CD4-positive, alpha-beta T cell (primary cell): ENCODE results near the gene ARID2. TPM values are rescaled to one million over a fixed set of nuclear protein-coding genes. Genes with fewer than 3 reads are reported as not detected.

Experiments
- ATAC-seq: fragments of 200-7000 bp; cut with Tn5 transposase; one replicate; pipeline ENCODE4 v1.10.0; 2022; ENCODE audit warnings: mild to moderate bottlenecking; ENCODE audit not compliant: poor library complexity
- CTCF ChIA-PET: fragments of 350-600 bp; sonication (Branson Sonifier 250); formaldehyde crosslinking; loops from one replicate; lab custom pipeline; 2021; ENCODE audit warnings: antibody characterized with exemption, inconsistent platforms; lab: Charles Lee
- POLR2A ChIA-PET: fragments of 350-600 bp; sonication (Branson Sonifier 250); formaldehyde crosslinking; loops from one replicate; lab custom pipeline; 2021; ENCODE audit warnings: antibody characterized with exemption, inconsistent platforms; lab: Charles Lee
- DNase-seq, 14 experiments: peaks; one replicate each; pipeline ENCODE4 v3.0.0-alpha.2; 2013 to 2020; ENCODE audit warnings: mixed read lengths in 2 of 14
- H3K27ac ChIP-seq, 2 donors: one replicate each; pipeline versions ENCODE4 v1.5.1 to v1.7.0; 2013; ENCODE audit warnings: low read length in 2 of 2, low read depth in 1 of 2, mild to moderate bottlenecking in 1 of 2
- H3K27me3 ChIP-seq, 2 experiments: 1 replicate in 1 of 2; 2 replicates in 1 of 2; pipeline versions ENCODE4 v1.6.1 to v1.7.0; 2013; ENCODE audit warnings: low read length in 2 of 2, control low read depth in 1 of 2, mild to moderate bottlenecking in 1 of 2, moderate library complexity in 1 of 2; ENCODE audit not compliant: insufficient read depth in 2 of 2, control insufficient read depth in 1 of 2
- H3K36me3 ChIP-seq: one replicate; pipeline ENCODE4 v1.6.1; 2013; ENCODE audit warnings: low read length, control low read depth; ENCODE audit not compliant: insufficient read depth
- H3K4me1 ChIP-seq: one replicate; pipeline ENCODE4 v1.6.1; 2013; ENCODE audit warnings: low read length, control low read depth; ENCODE audit not compliant: insufficient read depth
- H3K4me3 ChIP-seq: one replicate; pipeline ENCODE4 v1.5.1; 2013; ENCODE audit warnings: mild to moderate bottlenecking, low read length, moderate library complexity
- H3K9me3 ChIP-seq, 2 experiments: 1 replicate in 1 of 2; 2 replicates in 1 of 2; pipeline versions ENCODE4 v1.6.1 to v1.7.0; 2013; ENCODE audit warnings: low read length in 2 of 2, mild to moderate bottlenecking in 2 of 2, control low read depth in 1 of 2, moderate library complexity in 1 of 2; ENCODE audit not compliant: control insufficient read depth in 1 of 2, insufficient read depth in 1 of 2
- H3K27ac Mint-ChIP-seq: one replicate; pipeline ENCODE4 v1.8.0; 2020; ENCODE audit warnings: mixed read lengths
- H3K27me3 Mint-ChIP-seq: one replicate; pipeline ENCODE4 v1.8.0; 2021; ENCODE audit warnings: mixed read lengths
- H3K36me3 Mint-ChIP-seq: one replicate; pipeline ENCODE4 v1.8.0; 2021; ENCODE audit warnings: low read depth, mixed read lengths
- H3K4me1 Mint-ChIP-seq: one replicate; pipeline ENCODE4 v1.8.0; 2021; ENCODE audit warnings: low read depth, mixed read lengths
- H3K4me3 Mint-ChIP-seq: one replicate; pipeline ENCODE4 v1.8.0; 2020; ENCODE audit warnings: mild to moderate bottlenecking, mixed read lengths
- H3K9me3 Mint-ChIP-seq: one replicate; pipeline ENCODE4 v1.8.0; 2020; ENCODE audit warnings: mixed read lengths
- CTCF ChIP-seq: fragments of 200-600 bp; IDR thresholded peaks from one replicate; pipeline ENCODE4 v1.8.0; 2022; ENCODE audit warnings: antibody characterized with exemption, mild to moderate bottlenecking
- intact Hi-C, 2 experiments: fragments of 100-400 bp; cut with DNase I in 1 of 2; cut with micrococcal nuclease in 1 of 2; formaldehyde crosslinking; loops; one replicate each; pipeline versions ENCODE4 v1.15.1 to v1.9.0; 2023 to 2025; cut with DNase I, micrococcal nuclease
- total RNA-seq, 174 experiments: library from RNA in 2 of 174; stranded (reverse) in 2 of 174; gene quantifications; one replicate each; pipeline ENCODE4 v1.2.3 and lab custom pipeline; 2021 to 2026

ARID2 gene
- total RNA-seq, 2 experiments from 2014 or later: 49.0 to 51.3 TPM

- Mint-ChIP-seq H3K9me3 (peaks cover 2% of the 10 kb centered on the region), H3K27me3 (no peaks in the 10 kb centered on the region), H3K4me3 (no peak overlapping the region), H3K27ac (no peak overlapping the region), H3K36me3 (peaks cover 4% of the 10 kb centered on the region), H3K4me1 (no peaks in the 10 kb centered on the region)
- Histone ChIP-seq H3K36me3 (no peaks in the 10 kb centered on the region), H3K4me3 (no peak overlapping the region), H3K27ac (no peak overlapping the region), H3K27me3 (no peaks in the 10 kb centered on the region), H3K4me1 (no peaks in the 10 kb centered on the region), H3K9me3 (peaks cover 0 to 9% of the 10 kb centered on the region in 2 experiments)
- no peak for TF ChIP-seq CTCF
- intact Hi-C loops: no loop called here
- ChIA-PET POLR2A (interaction anchor here (0.9 kb wide), 1 partner anchor 25 kb away, joined by 3 read pairs; the partner anchor contains the start of gene ARID2), CTCF (interaction anchor here (1.1 kb wide), 1 partner anchor 19 kb away, joined by 3 read pairs; no protein-coding TSS in a partner anchor)
- ATAC-seq (no peak), DNase-seq (no peak)
These were observed 25.6 kb upstream of the ARID2 start for GRCh38 chr12:45703942-45704341.

GRCh38 chr12:45704968-45705367 lies 24.5 kb upstream of the ARID2 start:
- ChIA-PET CTCF (interaction anchor here (1.1 kb wide), 1 partner anchor 18 kb away, joined by 3 read pairs; no protein-coding TSS in a partner anchor), POLR2A (no interaction called here)
- H3K27me3 Mint-ChIP-seq: no peaks in the 10 kb centered on the region

GRCh38 chr12:45705404-45705803 lies 24.1 kb upstream of the ARID2 start:
- peaks cover 4% of the 10 kb centered on the region for H3K36me3 Mint-ChIP-seq
- DNase-seq (no peak), ATAC-seq (no peak)
- peaks cover 2% of the 10 kb centered on the region for H3K9me3 Mint-ChIP-seq
- intact Hi-C loops: no loop called here
- Histone ChIP-seq H3K4me1 (no peaks in the 10 kb centered on the region), H3K27ac (no peak overlapping the region), H3K27me3 (no peaks in the 10 kb centered on the region), H3K4me3 (no peak overlapping the region), H3K36me3 (no peaks in the 10 kb centered on the region), H3K9me3 (peaks cover 0 to 9% of the 10 kb centered on the region in 2 experiments)
- no peaks in the 10 kb centered on the region for H3K27me3 Mint-ChIP-seq
- ChIA-PET POLR2A (no interaction called here), CTCF (no interaction called here)
- H3K4me3 Mint-ChIP-seq: no peak overlapping the region
- no peak overlapping the region for H3K27ac Mint-ChIP-seq
- no peaks in the 10 kb centered on the region for H3K4me1 Mint-ChIP-seq
- TF ChIP-seq CTCF: no peak

More at GRCh38 chr12:45704968-45705367, 24.5 kb upstream of the ARID2 start:
- ATAC-seq (no peak), DNase-seq (no peak)
- H3K27ac Mint-ChIP-seq: no peak overlapping the region
- Histone ChIP-seq H3K9me3 (peaks cover 0 to 9% of the 10 kb centered on the region in 2 experiments), H3K36me3 (no peaks in the 10 kb centered on the region), H3K27ac (no peak overlapping the region), H3K4me1 (no peaks in the 10 kb centered on the region), H3K27me3 (no peaks in the 10 kb centered on the region), H3K4me3 (no peak overlapping the region)
- TF ChIP-seq CTCF: no peak
- H3K36me3 Mint-ChIP-seq: peaks cover 4% of the 10 kb centered on the region
- H3K4me3 Mint-ChIP-seq: no peak overlapping the region
- no peaks in the 10 kb centered on the region for H3K4me1 Mint-ChIP-seq
- peaks cover 2% of the 10 kb centered on the region for H3K9me3 Mint-ChIP-seq
- intact Hi-C loops: no loop called here
